IMR-90 (cell line): ENCODE results near the gene BCAS3. TPM values are rescaled to one million over a fixed set of nuclear protein-coding genes. Genes with fewer than 3 reads are reported as not detected.

ENCODE experiments used
- ATAC-seq: fragments of 200-7000 bp; cut with Tn5 transposase; 2 replicates; pipeline ENCODE4 v1.9.1; 2020; ENCODE audit warnings: low read depth, mild to moderate bottlenecking, moderate library complexity
- BruUV-seq: library from RNA; stranded (reverse); fragments of 400-500 nt; replicated peaks from 2 replicates; lab custom pipeline; 2021; lab: Mats Ljungman, UMichigan
- CTCF ChIA-PET: fragments of 300-600 bp; formaldehyde crosslinking; extraction: SDS; loops from one replicate; lab custom pipeline; 2021; ENCODE audit warnings: antibody characterized with exemption; lab: Yijun Ruan, JAX
- POLR2A ChIA-PET: fragments of 300-600 bp; sonication (Branson Sonifier 250); formaldehyde crosslinking; loops from one replicate; lab custom pipeline; 2022; ENCODE audit warnings: antibody characterized with exemption; ENCODE audit not compliant: unreplicated experiment; lab: Charles Lee
- DNase-seq: peaks from one replicate; pipeline ENCODE4 v3.0.0; 2013
- H2AFZ ChIP-seq: replicated peaks from 2 replicates; pipeline ENCODE3; 2013; ENCODE audit warnings: low read length, mild to moderate bottlenecking; ENCODE audit not compliant: poor library complexity
- H2AK5ac ChIP-seq: 2 replicates; pipeline ENCODE4 v1.6.1; 2013; ENCODE audit warnings: low read depth, low read length, inconsistent platforms
- H2AK9ac ChIP-seq: replicated peaks from 2 replicates; pipeline ENCODE3; 2013; ENCODE audit warnings: mild to moderate bottlenecking, low read depth, low read length, moderate library complexity; ENCODE audit not compliant: poor library complexity
- H2BK120ac ChIP-seq: 2 replicates; pipeline ENCODE4 v1.6.1; 2013; ENCODE audit warnings: low read depth, low read length, inconsistent platforms
- H2BK15ac ChIP-seq: 3 replicates; pipeline ENCODE4 v1.6.1; 2013; ENCODE audit warnings: low read depth, low read length, inconsistent platforms
- H2BK20ac ChIP-seq: 2 replicates; pipeline ENCODE4 v1.6.1; 2013; ENCODE audit warnings: low read depth, mild to moderate bottlenecking, inconsistent platforms, low read length, moderate library complexity
- H2BK5ac ChIP-seq: 2 replicates; pipeline ENCODE4 v1.6.1; 2013; ENCODE audit warnings: mild to moderate bottlenecking, low read depth, low read length, inconsistent platforms; ENCODE audit not compliant: poor library complexity, severe bottlenecking
- H3K14ac ChIP-seq: replicated peaks from 2 replicates; pipeline ENCODE4 v1.6.1; 2013; ENCODE audit warnings: low read depth, low read length, inconsistent platforms
- H3K18ac ChIP-seq: 2 replicates; pipeline ENCODE4 v1.6.1; 2013; ENCODE audit warnings: low read depth, low read length, control low read depth
- H3K23ac ChIP-seq: 2 replicates; pipeline ENCODE4 v1.6.1; 2013; ENCODE audit warnings: low read depth, low read length, inconsistent platforms
- H3K27ac ChIP-seq: 2 replicates; pipeline ENCODE4 v1.5.1; 2013; ENCODE audit warnings: mild to moderate bottlenecking, control low read depth, low read length; ENCODE audit not compliant: insufficient read depth
- H3K27me3 ChIP-seq: 2 replicates; pipeline ENCODE4 v1.6.1; 2013; ENCODE audit warnings: low read length; ENCODE audit not compliant: control insufficient read depth, insufficient read depth
- H3K36me3 ChIP-seq: 2 replicates; pipeline ENCODE4 v1.6.1; 2013; ENCODE audit warnings: low read length, mixed read lengths; ENCODE audit not compliant: control insufficient read depth, insufficient read depth
- H3K4ac ChIP-seq: 2 replicates; pipeline ENCODE4 v1.6.1; 2013; ENCODE audit warnings: low read depth, low read length, inconsistent platforms
- H3K4me1 ChIP-seq: 2 replicates; pipeline ENCODE4 v1.6.1; 2013; ENCODE audit warnings: low read length, mixed read lengths; ENCODE audit not compliant: control insufficient read depth, insufficient read depth
- H3K4me2 ChIP-seq: 2 replicates; pipeline ENCODE4 v1.6.1; 2013; ENCODE audit warnings: low read depth, mild to moderate bottlenecking, control low read depth, low read length, moderate library complexity
- H3K4me3 ChIP-seq: 2 replicates; pipeline ENCODE4 v1.5.1; 2013; ENCODE audit warnings: low read depth, mild to moderate bottlenecking, control low read depth, low read length, moderate library complexity; ENCODE audit not compliant: insufficient read depth
- H3K56ac ChIP-seq: 2 replicates; pipeline ENCODE4 v1.6.1; 2013; ENCODE audit warnings: low read length, inconsistent platforms; ENCODE audit not compliant: insufficient read depth; ENCODE audit errors: extremely low read depth
- H3K79me1 ChIP-seq, 2 experiments: 2 replicates each; pipeline ENCODE4 v1.6.1; 2013; ENCODE audit warnings: low read length in 2 of 2, inconsistent platforms in 1 of 2, low read depth in 1 of 2
- H3K9ac ChIP-seq: 2 replicates; pipeline ENCODE4 v1.6.1; 2013; ENCODE audit warnings: low read depth, low read length, control low read depth
- H3K9me1 ChIP-seq: 2 replicates; pipeline ENCODE4 v1.6.1; 2013; ENCODE audit warnings: low read length, inconsistent platforms; ENCODE audit not compliant: insufficient read depth
- H3K9me3 ChIP-seq: 2 replicates; pipeline ENCODE4 v1.6.1; 2013; ENCODE audit warnings: low read length; ENCODE audit not compliant: control insufficient read depth, insufficient read depth
- H4K20me1 ChIP-seq: 2 replicates; pipeline ENCODE4 v1.6.1; 2013; ENCODE audit warnings: low read length, inconsistent platforms; ENCODE audit not compliant: insufficient read depth
- H4K5ac ChIP-seq: 2 replicates; pipeline ENCODE4 v1.6.1; 2013; ENCODE audit warnings: mild to moderate bottlenecking, low read depth, low read length, control low read depth
- H4K8ac ChIP-seq, 2 experiments: 2 replicates each; pipeline ENCODE4 v1.6.1; 2013; ENCODE audit warnings: low read depth in 2 of 2, low read length in 2 of 2, control low read depth in 1 of 2, inconsistent platforms in 1 of 2
- H4K91ac ChIP-seq: 2 replicates; pipeline ENCODE4 v1.6.1; 2013; ENCODE audit warnings: low read depth, low read length, inconsistent platforms; ENCODE audit not compliant: insufficient read depth
- BHLHE40 ChIP-seq: fragments of 150-350 bp; IDR thresholded peaks from 2 replicates; pipeline ENCODE4 v1.6.1; 2016; ENCODE audit warnings: mild to moderate bottlenecking, low read depth, low read length
- CEBPB ChIP-seq: IDR thresholded peaks from 2 replicates; pipeline ENCODE4 v1.6.1; 2012; ENCODE audit warnings: low read depth, low read length, improper control_type of control experiment
- FOS ChIP-seq: fragments of 150-350 bp; IDR thresholded peaks from 2 replicates; pipeline ENCODE4 v1.6.1; 2016; ENCODE audit warnings: low read depth, low read length
- MAFK ChIP-seq: IDR thresholded peaks from 2 replicates; pipeline ENCODE4 v1.6.1; 2012; ENCODE audit warnings: low read depth, low read length, improper control_type of control experiment
- MXI1 ChIP-seq: IDR thresholded peaks from 2 replicates; pipeline ENCODE4 v1.6.1; 2012; ENCODE audit warnings: low read depth, mild to moderate bottlenecking, low read length, moderate library complexity, borderline replicate concordance
- POLR2A ChIP-seq: IDR thresholded peaks from 2 replicates; pipeline ENCODE4 v1.6.1; 2012; ENCODE audit warnings: mild to moderate bottlenecking, low read depth, low read length
- WGBS, 2 experiments: methylation state at CpG; one replicate each; pipeline versions ENCODE4 v1.1.5 to v1.1.7; 2013; ENCODE audit warnings: missing lambda C conversion rate in 2 of 2; ENCODE audit not compliant: insufficient read length in 1 of 2; ENCODE audit errors: extremely low coverage in 2 of 2; 5-methylcytosine and 5-hydroxymethylcytosine counted together
- dilution Hi-C: fragments of 300-500 bp; cut with HindIII; formaldehyde crosslinking; loops from one replicate; pipeline ENCODE4 v1.14.3; 2018; ENCODE audit warnings: low sequenced_read_pairs; ENCODE audit not compliant: unreplicated experiment
- in situ Hi-C: fragments of 300-500 bp; cut with MboI; formaldehyde crosslinking; loops from 3 replicates; pipeline ENCODE4 v1.14.3; 2019; ENCODE audit warnings: low sequenced_read_pairs, inconsistent platforms, mixed read lengths
- intact Hi-C: fragments of 100-400 bp; cut with micrococcal nuclease; formaldehyde crosslinking; loops from 2 replicates; pipeline ENCODE4 v1.10.0; 2022
- polyA plus RNA-seq, 3 experiments: library from polyadenylated mRNA; depleted of rRNA; stranded (reverse); fragments of >200 nt; gene quantifications; 2 replicates each; pipeline ENCODE4 v1.2.3, GENCODE V29; 2012; ENCODE audit warnings: low replicate concordance in 1 of 3
- total RNA-seq: library from RNA; depleted of rRNA; stranded (reverse); fragments of >200 nt; gene quantifications from 2 replicates; pipeline ENCODE4 v1.2.3, GENCODE V29; 2012

Gene BCAS3
- total and polyA plus RNA-seq, 2 of the 4 experiments (the other 2 are of a cell fraction): 6.3 to 27.1 TPM

DNA sequence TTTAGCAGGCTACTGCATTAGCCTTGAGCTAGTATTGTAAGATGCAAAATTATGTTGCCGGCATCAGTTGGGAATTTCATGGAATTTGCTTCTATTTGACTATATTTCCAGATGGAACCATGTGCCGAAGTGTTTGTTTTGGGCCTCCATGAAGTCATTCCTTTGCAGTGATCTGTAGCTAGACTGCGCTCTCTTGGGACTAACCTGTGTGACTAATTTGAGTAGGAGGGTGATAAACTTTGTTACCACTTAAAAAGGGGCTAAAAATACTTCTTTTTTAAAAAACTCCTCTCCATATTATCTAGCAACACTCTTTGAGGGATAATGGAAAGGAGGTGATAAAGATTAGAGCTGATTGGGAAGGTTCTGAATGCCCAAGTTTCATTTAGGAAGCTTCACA, 555.2 kb downstream of the BCAS3 start:
- H3K9me1 ChIP-seq: no peaks in the 10 kb centered on the region; the same call in 1 of the 2 replicates

More for the DNA sequence above, 555.2 kb downstream of the BCAS3 start:
- Histone ChIP-seq H3K9ac (no peak overlapping the region), H2AK9ac (no peak overlapping the region), H3K4me3 (no peak overlapping the region), H3K4me1 (peaks cover 12% of the 10 kb centered on the region), H2BK15ac (0 out of 3 replicates have a peak overlapping the region, but pooled peaks have one; percentile 1), H3K36me3 (no peaks in the 10 kb centered on the region), H4K5ac (no peak overlapping the region), H3K4ac (peak overlapping the region; percentile 8; the same call in 1 of the 2 replicates), H3K9me3 (no peaks in the 10 kb centered on the region), H3K56ac (no peak overlapping the region), H3K18ac (no peak overlapping the region; the same call in 1 of the 2 replicates), H2BK5ac (peak overlapping the region; percentile 3), H3K27ac (no peak overlapping the region), H4K91ac (peak overlapping the region; percentile 20; the same call in 1 of the 2 replicates), H4K8ac (0 out of 4 replicates have a peak overlapping the region, but pooled peaks of 1 of the 2 experiments have one; percentile 8), H3K14ac (no peak overlapping the region; the same call in 1 of the 2 replicates), H2AK5ac (no peak overlapping the region), H3K79me1 (no peaks in the 10 kb centered on the region; a peak in 1 of 4 replicates), H3K4me2 (peak overlapping the region; percentile 16; the same call in 1 of the 2 replicates), H2BK120ac (peak overlapping the region; percentile 14), H4K20me1 (no peaks in the 10 kb centered on the region), H3K23ac (0 out of 2 replicates have a peak overlapping the region, but pooled peaks have one; percentile 41), H2BK20ac (0 out of 2 replicates have a peak overlapping the region, but pooled peaks have one; percentile 63), H3K27me3 (no peaks in the 10 kb centered on the region), H2AFZ (no peak overlapping the region)
- BruUV-seq: no TSS peak
- no CpG with 5 or more reads among the region's 3 CpGs for WGBS, 2 experiments
- ATAC-seq: no peak
- CTCF ChIA-PET: interaction anchor here (0.6 kb wide), 1 partner anchor 265 kb away, joined by 3 read pairs; no protein-coding TSS in a partner anchor
- TF ChIP-seq FOS (peak; percentile 13; the same call in 1 of the 2 replicates), POLR2A (no peak), MXI1 (no peak), CEBPB (no peak), MAFK (no peak), BHLHE40 (no peak)
- dilution Hi-C loops: no loop called here
- POLR2A ChIA-PET: interaction anchor here (0.9 kb wide), 1 partner anchor 15 kb away, joined by 4 read pairs; no protein-coding TSS in a partner anchor
- peak; percentile 72 for DNase-seq
- in situ Hi-C loops: no loop called here
- intact Hi-C loops: no loop called here
